VCaP (cell line): ENCODE measurements around the gene PER3.

Source experiments
- H3K27ac ChIP-seq: fragments of 450-650 bp; 2 replicates; pipeline ENCODE4 v1.5.1; 2017
- CTCF ChIP-seq: fragments of 450-650 bp; conservative IDR thresholded peaks from 2 replicates; pipeline ENCODE4 v1.5.1; 2017; ENCODE audit warnings: mild to moderate bottlenecking, moderate library complexity

The PER3 gene

GRCh38 chr1:7778133-7778628 lies 5.9 kb upstream of the PER3 start:
- no peak for TF ChIP-seq CTCF
- H3K27ac ChIP-seq: no peak overlapping the region

- no peak overlapping the region for H3K27ac ChIP-seq
- no peak for TF ChIP-seq CTCF
Observed at GRCh38 chr1:7780976-7781375, 3.1 kb upstream of the PER3 start.

- TF ChIP-seq CTCF: no peak
- H3K27ac ChIP-seq: no peak overlapping the region
Observed at GRCh38 chr1:7781501-7781900, 2.6 kb upstream of the PER3 start.

GRCh38 chr1:7781923-7782495 lies 2.1 kb upstream of the PER3 start:
- no peak overlapping the region for H3K27ac ChIP-seq
- no peak for TF ChIP-seq CTCF

- H3K27ac ChIP-seq: peak overlapping the region; percentile 62; the same call in 1 of the 2 replicates
- TF ChIP-seq CTCF: no peak
Observed at GRCh38 chr1:7783178-7783711, 846 bp upstream of the PER3 start.

- no peak for TF ChIP-seq CTCF
- peak overlapping the region; percentile 62; the same call in 1 of the 2 replicates for H3K27ac ChIP-seq
Observed at GRCh38 chr1:7784492-7785071, 491 bp downstream of the PER3 start.

- no peak overlapping the region for H3K27ac ChIP-seq
- TF ChIP-seq CTCF: no peak
Observed at GRCh38 chr1:7785108-7785507, 1.0 kb downstream of the PER3 start.
